K562 (cell line): ENCODE measurements around the gene EEA1. TPM values are rescaled to one million over a fixed set of nuclear protein-coding genes. Genes with fewer than 3 reads are reported as not detected.

Experiments
- ATAC-seq: fragments of 200-7000 bp; cut with Tn5 transposase; 3 replicates; pipeline ENCODE4 v1.9.1; 2020; ENCODE audit warnings: moderate library complexity
- BruUV-seq: library from RNA; stranded (reverse); fragments of 400-500 nt; replicated peaks from 2 replicates; lab custom pipeline; 2021; lab: Mats Ljungman, UMichigan
- CTCF ChIA-PET: fragments of 300-600 bp; formaldehyde crosslinking; extraction: SDS; loops from one replicate; lab custom pipeline; 2021; ENCODE audit warnings: low intra/inter-chr PET ratio; lab: Yijun Ruan, JAX
- POLR2A ChIA-PET: fragments of 300-600, 350-650 bp; sonication (Branson Sonifier 250); formaldehyde crosslinking; extraction: SDS; loops from one replicate; lab custom pipeline; 2021; ENCODE audit warnings: antibody characterized with exemption, inconsistent platforms; lab: Yijun Ruan, JAX
- DNase-seq, 4 experiments: peaks; one replicate each; pipeline versions ENCODE4 v3.0.0 to v3.0.0-alpha.2; 2011 to 2018; ENCODE audit warnings: low spot score in 3 of 4, mixed read lengths in 3 of 4; ENCODE audit errors: extremely low read depth in 1 of 4
- FAIRE-seq: peaks from 2 replicates; lab custom pipeline; 2011; peaks lifted over from hg19 to GRCh38; lab: Jason Lieb, UNC
- H2AFZ ChIP-seq: 2 replicates; pipeline ENCODE4 v1.6.0; 2011; ENCODE audit warnings: low read depth, low read length, control low read depth, inconsistent platforms
- H3K27ac ChIP-seq: fragments of 200-600 bp; 3 replicates; pipeline ENCODE4 v1.8.0; 2011; ENCODE audit warnings: low read depth, mild to moderate bottlenecking, control low read depth, inconsistent platforms, low read length, moderate library complexity, mixed read lengths; ENCODE audit errors: extremely low read depth
- H3K27me3 ChIP-seq, 2 experiments: fragments of 300-600 bp in 1 of 2; 2 replicates in 1 of 2; 3 replicates in 1 of 2; pipeline versions ENCODE4 v1.6.0 to v1.8.0; 2011; ENCODE audit warnings: inconsistent platforms in 2 of 2, low read length in 2 of 2, mild to moderate bottlenecking in 1 of 2, mixed read lengths in 1 of 2, moderate library complexity in 1 of 2; ENCODE audit not compliant: control insufficient read depth in 2 of 2, insufficient read depth in 2 of 2
- H3K36me3 ChIP-seq: fragments of 300-600 bp; 3 replicates; pipeline ENCODE4 v1.8.0; 2011; ENCODE audit warnings: mild to moderate bottlenecking, low read length, inconsistent platforms; ENCODE audit not compliant: control insufficient read depth, insufficient read depth
- H3K4me1 ChIP-seq, 2 experiments: fragments of 200-600 bp in 1 of 2; replicated peaks in 1 of 2; 2 replicates in 1 of 2; 3 replicates in 1 of 2; pipeline versions ENCODE4 v1.5.1 to v1.8.0; 2011; ENCODE audit warnings: inconsistent platforms in 2 of 2, low read length in 2 of 2, mild to moderate bottlenecking in 1 of 2, mixed read lengths in 1 of 2, moderate library complexity in 1 of 2; ENCODE audit not compliant: control insufficient read depth in 2 of 2, insufficient read depth in 2 of 2
- H3K4me2 ChIP-seq: 2 replicates; pipeline ENCODE4 v1.6.1; 2011; ENCODE audit warnings: low read length, control low read depth, inconsistent platforms, mixed read lengths; ENCODE audit not compliant: insufficient read depth
- H3K4me3 ChIP-seq: fragments of 200-600 bp; sonication (generic), shearing (Covaris generic); 2 replicates; pipeline ENCODE4 v1.5.1; 2016; ENCODE audit warnings: control low read depth, inconsistent platforms
- H3K79me2 ChIP-seq: fragments of 200-600 bp; 3 replicates; pipeline ENCODE4 v1.8.0; 2011; ENCODE audit warnings: low read length, inconsistent platforms; ENCODE audit not compliant: control insufficient read depth, insufficient read depth
- H3K9ac ChIP-seq, 2 experiments: 2 replicates each; pipeline versions ENCODE4 v1.6.0 to v1.6.1; 2011; ENCODE audit warnings: low read depth in 2 of 2, low read length in 2 of 2, control low read depth in 1 of 2, inconsistent platforms in 1 of 2, mild to moderate bottlenecking in 1 of 2, mixed read lengths in 1 of 2; ENCODE audit not compliant: insufficient read depth in 1 of 2
- H3K9me1 ChIP-seq: one replicate; pipeline ENCODE4 v1.6.0; 2011; ENCODE audit warnings: inconsistent platforms, mild to moderate bottlenecking, low read length, moderate library complexity; ENCODE audit not compliant: control insufficient read depth, insufficient read depth
- H3K9me3 ChIP-seq: replicated peaks from 2 replicates; pipeline ENCODE4 v1.5.1; 2011; ENCODE audit warnings: low read depth, low read length, inconsistent platforms; ENCODE audit not compliant: control insufficient read depth, insufficient read depth
- H4K20me1 ChIP-seq: replicated peaks from 2 replicates; pipeline ENCODE4 v1.6.1; 2011; ENCODE audit warnings: low read length, inconsistent platforms, mixed read lengths; ENCODE audit not compliant: control insufficient read depth, insufficient read depth
- ASH1L ChIP-seq: fragments of 450-650 bp; IDR thresholded peaks from 2 replicates; pipeline ENCODE4 v1.6.1; 2018; ENCODE audit warnings: borderline replicate concordance, mild to moderate bottlenecking, low read depth; ENCODE audit not compliant: partially characterized antibody
- BRF2 ChIP-seq: IDR thresholded peaks from 3 replicates; pipeline ENCODE4 v1.6.1; 2011; ENCODE audit warnings: borderline replicate concordance, mild to moderate bottlenecking; ENCODE audit not compliant: insufficient read length, insufficient read depth
- E2F8 ChIP-seq: fragments of 450-650 bp; IDR thresholded peaks from 2 replicates; pipeline ENCODE4 v1.7.1; 2018; ENCODE audit warnings: mild to moderate bottlenecking, low read depth; ENCODE audit not compliant: partially characterized antibody
- EHMT2 ChIP-seq: fragments of 450-650 bp; IDR thresholded peaks from 2 replicates; pipeline ENCODE4 v1.6.1; 2018; ENCODE audit warnings: antibody characterized with exemption
- ERF ChIP-seq: fragments of 450-650 bp; formaldehyde crosslinking; IDR thresholded peaks from 2 replicates; pipeline ENCODE4 v1.4.0; 2020; ENCODE audit warnings: mild to moderate bottlenecking, mixed read lengths
- ESRRA ChIP-seq: fragments of 450-650 bp; IDR thresholded peaks from 2 replicates; pipeline ENCODE4 v1.6.1; 2014; ENCODE audit warnings: low read depth, mild to moderate bottlenecking, moderate library complexity, borderline replicate concordance
- GTF2B ChIP-seq: IDR thresholded peaks from 2 replicates; pipeline ENCODE4 v1.6.1; 2011; ENCODE audit not compliant: insufficient read length; ENCODE audit errors: extremely low read depth
- HDAC6 ChIP-seq: IDR thresholded peaks from 2 replicates; pipeline ENCODE4 v1.6.1; 2012; ENCODE audit warnings: low read depth, mild to moderate bottlenecking, control low read depth, inconsistent platforms, low read length, moderate library complexity
- KAT8 ChIP-seq: fragments of 450-650 bp; IDR thresholded peaks from 2 replicates; pipeline ENCODE4 v1.6.1; 2016; ENCODE audit warnings: low read depth, mild to moderate bottlenecking
- PATZ1 ChIP-seq: fragments of 250-450 bp; sonication (Bioruptor Pico); IDR thresholded peaks from 2 replicates; pipeline ENCODE4 v1.5.0; 2020; ENCODE audit warnings: mild to moderate bottlenecking, borderline replicate concordance
- POLR2AphosphoS2 ChIP-seq: IDR thresholded peaks from 2 replicates; pipeline ENCODE4 v1.6.1; 2012; ENCODE audit warnings: low read length, improper control_type of control experiment
- RBM22 ChIP-seq: fragments of 200-400 bp; formaldehyde crosslinking; IDR thresholded peaks from 2 replicates; pipeline ENCODE4 v1.6.1; 2018; ENCODE audit warnings: low read length, low read depth; ENCODE audit not compliant: poor library complexity, severe bottlenecking
- SLC30A9 ChIP-seq: fragments of 250-450 bp; sonication (Bioruptor Pico); IDR thresholded peaks from 2 replicates; pipeline ENCODE4 v1.8.0; 2022; ENCODE audit warnings: mild to moderate bottlenecking, moderate library complexity
- SMARCA5 ChIP-seq: fragments of 450-650 bp; IDR thresholded peaks from 2 replicates; pipeline ENCODE4 v1.6.1; 2016
- TAL1 ChIP-seq: fragments of 450-650 bp; IDR thresholded peaks from 2 replicates; pipeline ENCODE4 v1.6.1; 2016; ENCODE audit warnings: mild to moderate bottlenecking
- TCF7L2 ChIP-seq: fragments of 150-350 bp; IDR thresholded peaks from 2 replicates; pipeline ENCODE4 v1.6.1; 2016; ENCODE audit warnings: low read depth, mild to moderate bottlenecking, low read length, moderate library complexity
- ZNF696 ChIP-seq: fragments of 250-450 bp; sonication (Bioruptor Pico); conservative IDR thresholded peaks from 2 replicates; pipeline ENCODE4 v1.4.0; 2020; ENCODE audit warnings: mild to moderate bottlenecking, moderate library complexity
- ZSCAN32 ChIP-seq: fragments of 450-650 bp; formaldehyde crosslinking; IDR thresholded peaks from 2 replicates; pipeline ENCODE4 v1.4.0; 2020; ENCODE audit warnings: mild to moderate bottlenecking, moderate library complexity
- WGBS: fragments of 100-300 bp; shearing (Covaris generic); methylation state at CpG from one replicate; pipeline ENCODE4 v1.1.6; 2016; ENCODE audit warnings: low coverage, mixed read lengths; ENCODE audit not compliant: insufficient coverage; ENCODE audit errors: missing lambda C conversion rate; 5-methylcytosine and 5-hydroxymethylcytosine counted together
- in situ Hi-C: fragments of 300-500 bp; cut with MboI; formaldehyde crosslinking; loops from 4 replicates; pipeline ENCODE4 v1.15.0; 2018; ENCODE audit warnings: inconsistent platforms, mixed read lengths
- intact Hi-C: fragments of 100-400 bp; cut with micrococcal nuclease; formaldehyde crosslinking; loops from 2 replicates; pipeline ENCODE4 v1.14.2; 2022
- polyA plus RNA-seq, 8 experiments: library from polyadenylated mRNA; depleted of rRNA in 4 of 8; stranded (reverse) in 5 of 8; unstranded in 3 of 8; fragments of >200 nt; fragmentation: Nextera tagmentation in 2 of 8; fragmentation: Illumina TruSeq in 1 of 8; extraction: Ambion mirVana in 2 of 8; extraction: Trizol in 1 of 8; gene quantifications; 2 replicates each; pipeline versions ENCODE4 v1.2.1 to v1.2.3, GENCODE V29; 2011 to 2014; ENCODE audit warnings: inconsistent platforms in 1 of 8, missing spikeins in 1 of 8
- total RNA-seq, 7 experiments: library from RNA; depleted of rRNA in 6 of 7; stranded (reverse); fragments of >200 nt in 6 of 7; fragmentation: Illumina TruSeq in 2 of 7; extraction: Trizol in 2 of 7; gene quantifications; 2 replicates each; pipeline versions ENCODE4 v1.2.1 to v1.2.3, GENCODE V29; 2011 to 2021; ENCODE audit warnings: low replicate concordance in 1 of 7

The EEA1 gene
- total and polyA plus RNA-seq, 9 of the 15 experiments (the other 6 are each of a cell fraction or from before 2014, with no cell fraction given), result 3.5 to 17.1 (median 7.5) TPM

- POLR2A ChIA-PET, result no interaction called here
- under 1% methylated on average over 6 of the region's 6 CpGs for WGBS
- DNase-seq (no peak), ATAC-seq (no peak), FAIRE-seq (no peak)
- Histone ChIP-seq H3K79me2 (no peaks in the 10 kb centered on the region), H4K20me1 (no peaks in the 10 kb centered on the region), H3K36me3 (no peaks in the 10 kb centered on the region), H2AFZ (no peak overlapping the region), H3K9ac (no peak overlapping the region), H3K4me2 (no peak overlapping the region), H3K9me3 (no peaks in the 10 kb centered on the region), H3K27me3 (peaks cover 23 to 28% of the 10 kb centered on the region in 2 experiments; a peak in 4 of 5 replicates), H3K4me1 (no peaks in the 10 kb centered on the region), H3K4me3 (no peak overlapping the region), H3K27ac (no peak overlapping the region), H3K9me1 (no peaks in the 10 kb centered on the region)
- intact Hi-C loops (no loop called here), in situ Hi-C loops (no loop called here)
- BruUV-seq, result no TSS peak
- CTCF ChIA-PET, result no interaction called here
- TF ChIP-seq EHMT2 (no peak), ZNF696 (CRISPR knock-in tag) (no peak), RBM22 (no peak), GTF2B (no peak), ZSCAN32 (CRISPR knock-in tag) (no peak), KAT8 (no peak), TAL1 (no peak), PATZ1 (CRISPR knock-in tag) (no peak), POLR2AphosphoS2 (no peak), ERF (CRISPR knock-in tag) (no peak), ASH1L (no peak), SMARCA5 (no peak), ESRRA (no peak), E2F8 (no peak), TCF7L2 (no peak), BRF2 (no peak), SLC30A9 (CRISPR knock-in tag) (no peak), HDAC6 (no peak)
These were observed 196.4 kb downstream of the EEA1 start for GRCh38 chr12:92732716-92733115.
